ENCODE measurements around the gene TLNRD1.

GRCh38 chr15:81037952-81038743, 37.4 kb downstream of the TLNRD1 start:
- no peak for TF ChIP-seq CTCF (conservative IDR thresholded peaks at IDR 0.05 in 1 of 2, IDR thresholded peaks at IDR 0.05 in 1 of 2; ENCODE audit: extremely low read depth in 1 of 2, insufficient read depth in 1 of 2, low read depth in 1 of 2, low read length in 2 of 2)
- TF ChIP-seq EZH2 (IDR thresholded peaks at IDR 0.05; ENCODE audit: borderline replicate concordance, low read length), result no peak

Measured in mammary epithelial cell (primary cell).